Effector memory CD4-positive, alpha-beta T cell (primary cell): Measurements from ENCODE around the gene CABLES2.
"Not testable (repeated sequence)": the region's sequence is repeated elsewhere in the genome, so short reads cannot be mapped to it uniquely, and the experiment has no call there.

Experiments
- DNase-seq, 3 donors: peaks; one replicate each; pipeline ENCODE4 v3.0.0-alpha.2; 2020
- H3K27ac ChIP-seq: 2 replicates; pipeline ENCODE4 v1.7.0; 2013; ENCODE audit warnings: mild to moderate bottlenecking, low read length, moderate library complexity; ENCODE audit not compliant: insufficient read depth, poor library complexity, severe bottlenecking
- H3K27me3 ChIP-seq: replicated peaks from 2 replicates; pipeline ENCODE4 v1.7.0; 2013; ENCODE audit warnings: mild to moderate bottlenecking, low read length; ENCODE audit not compliant: insufficient read depth, control insufficient read depth, poor library complexity, severe bottlenecking
- H3K36me3 ChIP-seq: 2 replicates; pipeline ENCODE4 v1.7.0; 2013; ENCODE audit warnings: mild to moderate bottlenecking, low read length, moderate library complexity; ENCODE audit not compliant: control insufficient read depth, insufficient read depth
- H3K4me1 ChIP-seq: 2 replicates; pipeline ENCODE4 v1.7.0; 2013; ENCODE audit warnings: low read length, mild to moderate bottlenecking; ENCODE audit not compliant: control insufficient read depth, insufficient read depth, poor library complexity, severe bottlenecking
- H3K4me3 ChIP-seq: 2 replicates; pipeline ENCODE4 v1.7.0; 2013; ENCODE audit warnings: low read length, low read depth, mild to moderate bottlenecking; ENCODE audit not compliant: insufficient read depth, poor library complexity, severe bottlenecking
- H3K9me3 ChIP-seq: 2 replicates; pipeline ENCODE4 v1.7.0; 2013; ENCODE audit warnings: mild to moderate bottlenecking, low read length, moderate library complexity; ENCODE audit not compliant: control insufficient read depth

The CABLES2 gene

DNA sequence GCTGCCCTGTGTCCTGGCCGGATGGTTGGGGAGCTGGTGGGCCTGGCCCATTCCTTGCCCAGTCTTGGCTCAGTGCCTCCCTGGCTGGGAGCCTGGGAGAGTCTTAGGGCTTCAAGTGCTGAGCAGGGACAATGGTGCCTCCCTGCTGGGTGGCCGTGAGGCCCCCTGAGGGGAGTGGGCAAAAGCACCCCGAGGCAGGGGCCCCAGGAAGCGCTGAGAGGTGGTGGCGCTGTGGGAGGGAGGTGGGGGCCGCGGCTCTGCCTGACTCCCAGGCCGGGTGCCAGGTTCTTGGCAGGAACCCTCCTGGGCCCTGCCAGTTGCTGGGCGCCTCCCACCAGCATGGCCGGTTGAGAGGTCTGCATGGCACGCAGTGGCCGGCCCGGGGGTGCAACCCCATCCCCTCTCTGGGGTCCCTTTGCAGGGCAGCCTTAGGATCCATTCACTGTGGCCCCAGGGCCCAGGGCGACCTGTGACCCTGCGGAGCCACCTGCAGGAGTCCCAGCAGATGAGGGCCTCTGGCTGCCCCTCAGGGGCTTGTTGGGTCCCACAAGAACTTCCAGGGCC, 29.4 kb downstream of the CABLES2 start:
- DNase-seq: no peak
- Histone ChIP-seq H3K27ac (no peak overlapping the region), H3K9me3 (no peaks in the 10 kb centered on the region), H3K27me3 (no peaks in the 10 kb centered on the region), H3K4me1 (no peaks in the 10 kb centered on the region), H3K36me3 (no peaks in the 10 kb centered on the region), H3K4me3 (no peak overlapping the region)

DNA sequence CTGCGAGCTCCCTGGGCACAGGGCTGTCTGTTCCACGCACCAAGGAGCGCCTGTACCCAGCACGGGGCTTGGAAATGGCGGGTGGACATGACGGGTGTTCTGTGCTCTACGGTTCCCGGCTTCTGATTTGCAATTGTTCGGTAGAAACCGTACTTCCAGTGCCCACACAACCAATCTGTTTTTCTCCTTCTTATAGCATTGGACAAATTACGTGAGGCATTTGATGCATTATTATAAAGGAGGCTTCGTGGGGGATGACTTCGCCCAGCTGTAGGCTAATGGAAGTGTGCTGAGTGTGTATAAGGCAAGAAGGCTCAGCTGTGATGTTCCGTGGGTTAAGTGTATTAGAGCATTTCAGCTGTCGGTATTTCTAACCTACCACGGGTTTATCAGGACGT, 30.0 kb downstream of the CABLES2 start:
- Histone ChIP-seq H3K4me1 (no peaks in the 10 kb centered on the region), H3K9me3 (no peaks in the 10 kb centered on the region), H3K27me3 (no peaks in the 10 kb centered on the region), H3K27ac (no peak overlapping the region), H3K4me3 (no peak overlapping the region), H3K36me3 (no peaks in the 10 kb centered on the region)
- no peak for DNase-seq

DNA sequence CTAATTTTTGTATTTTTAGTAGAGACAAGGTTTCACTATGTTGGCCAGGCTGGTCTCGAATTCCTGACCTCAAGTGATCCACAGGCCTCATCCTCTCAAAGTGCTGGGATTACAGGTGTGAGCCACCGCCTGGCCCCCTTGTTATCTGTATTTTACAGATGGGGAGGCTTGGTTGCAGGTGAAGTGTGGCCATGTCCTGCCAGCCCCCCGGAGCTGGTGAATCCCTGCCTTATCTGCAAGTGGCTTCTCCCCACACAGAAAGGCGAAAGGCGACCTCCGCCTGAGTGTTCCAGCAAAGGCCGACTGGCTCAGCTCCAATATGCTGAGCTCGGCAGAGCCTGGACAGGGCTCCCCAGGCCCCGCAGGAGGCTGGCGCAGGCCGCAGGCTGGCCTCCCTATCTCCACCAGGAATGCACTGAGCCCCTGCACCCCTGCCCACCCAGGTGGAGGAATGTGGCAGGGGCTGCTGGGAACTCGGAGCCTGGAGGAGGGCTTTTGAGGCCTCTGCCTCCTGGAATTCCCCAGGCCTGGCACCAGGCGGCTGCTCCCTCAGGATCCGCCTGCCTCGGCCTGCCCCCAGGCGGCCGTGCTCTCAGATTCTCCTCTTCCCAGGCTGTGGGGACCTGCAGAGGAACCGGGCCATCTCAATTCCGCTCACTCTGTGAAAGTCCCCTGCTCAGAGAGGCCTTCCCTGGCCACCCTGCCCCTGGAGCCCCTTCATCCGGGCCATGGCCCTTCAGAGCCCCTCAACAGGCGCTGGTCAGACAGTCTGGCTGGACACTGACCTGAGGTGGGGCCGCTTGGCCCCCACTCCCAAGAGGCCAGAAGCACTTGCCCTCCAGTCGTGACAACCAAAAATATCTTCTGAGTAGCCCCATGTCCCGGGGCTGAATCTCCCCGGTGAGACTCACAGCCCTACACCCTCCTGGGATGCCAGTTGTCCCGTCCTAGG, 30.7 kb downstream of the CABLES2 start:
- Histone ChIP-seq H3K4me3 (no peak overlapping the region), H3K4me1 (no peaks in the 10 kb centered on the region), H3K27ac (no peak overlapping the region), H3K9me3 (no peaks in the 10 kb centered on the region), H3K36me3 (no peaks in the 10 kb centered on the region), H3K27me3 (no peaks in the 10 kb centered on the region)
- no peak for DNase-seq

DNA sequence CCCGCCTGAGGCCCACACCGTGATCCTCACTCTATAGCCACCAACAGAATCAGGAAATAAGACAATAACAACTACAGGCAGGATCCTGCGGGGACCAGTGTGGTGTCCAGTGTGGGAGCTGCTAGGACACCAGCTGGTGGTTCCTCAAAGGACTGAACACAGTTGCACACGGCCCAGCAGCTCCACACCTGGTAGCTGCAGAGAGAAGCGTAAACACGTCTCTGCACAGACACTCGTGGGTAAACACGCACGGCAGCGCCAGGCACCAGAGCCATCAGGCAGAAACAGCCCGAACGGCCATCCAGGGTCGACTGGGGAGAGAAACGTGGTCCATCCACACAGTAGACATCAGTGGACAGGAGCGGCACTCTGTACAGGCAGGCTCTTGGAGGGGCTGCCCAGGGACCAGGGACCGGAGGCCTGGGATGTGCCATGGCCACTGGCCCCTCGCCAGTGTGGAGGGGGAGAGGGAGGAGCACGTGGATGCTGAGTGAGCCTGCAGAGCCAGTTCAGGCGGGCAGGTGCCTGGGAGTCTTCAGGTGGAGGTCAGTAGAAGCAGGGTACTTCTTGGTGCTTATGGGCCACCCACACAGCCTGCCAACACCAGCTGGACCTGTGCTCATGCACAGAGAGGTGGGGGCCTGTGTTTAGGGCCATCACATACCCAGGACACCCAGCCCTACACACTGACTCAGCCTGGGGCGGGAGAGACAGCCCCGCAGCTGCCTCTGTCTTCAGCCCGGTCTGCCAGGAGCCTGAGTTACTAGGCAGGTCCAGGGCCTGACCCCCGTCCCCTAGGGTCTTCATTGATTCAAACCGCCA, 32.5 kb downstream of the CABLES2 start:
- Histone ChIP-seq H3K36me3 (no peaks in the 10 kb centered on the region), H3K27ac (no peak overlapping the region), H3K4me3 (no peak overlapping the region), H3K9me3 (no peaks in the 10 kb centered on the region), H3K4me1 (no peaks in the 10 kb centered on the region), H3K27me3 (peaks cover 2% of the 10 kb centered on the region)
- DNase-seq: no peak

DNA sequence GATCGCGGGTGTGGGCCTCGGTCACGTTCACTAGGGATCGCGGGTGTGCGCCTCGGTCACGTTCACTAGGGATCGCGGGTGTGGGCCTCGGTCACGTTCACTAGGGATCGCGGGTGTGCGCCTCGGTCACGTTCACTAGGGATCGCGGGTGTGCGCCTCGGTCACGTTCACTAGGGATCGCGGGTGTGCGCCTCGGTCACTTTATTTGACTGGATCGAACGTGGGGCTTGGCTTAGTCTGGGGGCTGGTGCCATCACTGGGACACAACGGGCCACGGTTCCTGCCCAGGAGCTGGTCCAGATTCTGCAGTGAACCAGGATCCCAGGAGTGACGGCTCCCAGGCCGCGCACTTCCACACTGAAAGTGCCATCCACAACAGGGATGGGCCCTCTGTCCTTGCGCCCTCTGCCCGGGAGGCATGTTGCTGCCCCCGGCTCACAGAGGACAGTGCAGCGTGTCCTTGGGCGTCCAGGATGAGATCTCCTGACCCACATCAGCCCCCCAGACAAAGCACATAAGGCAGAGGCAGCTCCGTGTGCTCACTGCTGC, 33.4 kb downstream of the CABLES2 start:
- H3K27me3 ChIP-seq: peaks cover 11% of the 10 kb centered on the region
- H3K4me1 ChIP-seq, H3K4me3 ChIP-seq, H3K27ac ChIP-seq, H3K9me3 ChIP-seq, DNase-seq, H3K36me3 ChIP-seq: not testable (repeated sequence)

DNA sequence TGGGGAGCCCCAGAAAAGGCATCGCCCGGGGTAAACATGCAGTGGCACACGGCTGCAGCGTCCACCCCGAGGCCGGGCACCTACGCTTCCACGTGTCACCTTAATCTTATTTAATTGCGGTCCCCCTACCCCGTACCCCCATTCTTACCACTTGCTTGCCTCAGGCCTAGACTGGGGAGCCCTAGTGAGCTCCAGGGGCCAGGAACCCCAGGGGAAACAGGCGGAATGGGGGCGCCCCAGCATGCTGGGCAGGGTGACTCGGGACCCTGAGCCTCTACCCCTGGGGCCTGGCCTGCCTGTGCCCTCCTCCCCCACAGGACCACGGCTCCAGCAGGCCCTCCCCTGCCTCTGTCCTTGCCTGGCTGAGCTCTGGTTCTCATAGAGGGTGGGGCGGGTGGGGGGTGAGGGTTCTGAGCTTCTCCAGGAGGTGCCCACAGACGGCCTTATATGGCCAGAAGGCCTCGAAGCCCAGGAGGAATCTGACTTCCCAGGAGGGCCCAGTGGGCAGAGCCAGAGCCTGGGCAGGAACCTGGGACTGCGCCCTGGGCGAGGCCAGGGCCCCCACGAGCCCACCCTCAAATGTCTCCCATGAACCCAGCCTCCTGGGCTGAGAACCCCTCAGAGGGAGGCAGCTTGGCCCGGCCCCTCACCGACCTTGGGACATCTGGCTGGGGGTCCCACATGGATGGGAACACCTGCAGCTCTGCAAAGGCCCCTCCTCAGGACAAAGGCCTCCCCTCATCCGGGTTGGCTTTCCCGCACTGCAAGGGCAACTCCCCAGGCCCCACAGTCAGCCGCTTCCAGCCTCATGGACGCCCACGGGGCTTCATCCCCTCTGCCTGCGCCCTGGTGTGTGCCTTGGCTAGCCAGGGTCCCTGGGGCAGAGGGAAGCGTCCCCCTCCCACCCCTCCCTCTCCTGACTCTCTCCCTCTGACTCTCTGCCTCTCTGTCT, 34.8 kb downstream of the CABLES2 start:
- Histone ChIP-seq H3K4me3 (no peak overlapping the region), H3K27ac (no peak overlapping the region), H3K27me3 (peaks cover 24% of the 10 kb centered on the region), H3K9me3 (no peaks in the 10 kb centered on the region), H3K36me3 (no peaks in the 10 kb centered on the region), H3K4me1 (peaks cover 8% of the 10 kb centered on the region)
- no peak for DNase-seq

DNA sequence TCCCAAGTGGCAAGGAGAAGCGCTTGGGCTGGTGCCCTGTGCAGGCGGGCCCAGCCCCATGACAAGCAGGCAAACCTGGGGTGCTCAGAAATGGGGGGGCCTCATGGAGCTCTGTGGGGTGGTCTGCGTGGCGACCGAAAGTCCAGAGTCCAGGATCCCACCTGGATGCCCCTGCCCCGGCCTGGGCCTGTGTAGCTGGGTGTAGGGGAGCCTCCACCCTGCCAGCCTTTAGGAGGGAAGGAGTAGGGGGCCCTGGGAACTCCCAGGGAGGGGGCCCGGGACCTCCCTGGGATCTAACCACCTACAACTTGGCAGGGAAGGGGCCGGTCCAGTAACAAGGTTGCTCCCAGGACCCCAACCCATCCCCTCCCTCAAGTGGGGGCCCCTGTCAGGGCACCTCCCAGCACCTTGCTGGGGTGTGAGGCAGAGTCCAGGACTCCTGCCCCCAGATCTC, 35.5 kb downstream of the CABLES2 start:
- no peaks in the 10 kb centered on the region for H3K9me3 ChIP-seq
- peaks cover 27% of the 10 kb centered on the region for H3K27me3 ChIP-seq
- H3K4me3 ChIP-seq: no peak overlapping the region
- no peak for DNase-seq
- H3K36me3 ChIP-seq: no peaks in the 10 kb centered on the region
- peaks cover 10% of the 10 kb centered on the region for H3K4me1 ChIP-seq
- no peak overlapping the region for H3K27ac ChIP-seq

DNA sequence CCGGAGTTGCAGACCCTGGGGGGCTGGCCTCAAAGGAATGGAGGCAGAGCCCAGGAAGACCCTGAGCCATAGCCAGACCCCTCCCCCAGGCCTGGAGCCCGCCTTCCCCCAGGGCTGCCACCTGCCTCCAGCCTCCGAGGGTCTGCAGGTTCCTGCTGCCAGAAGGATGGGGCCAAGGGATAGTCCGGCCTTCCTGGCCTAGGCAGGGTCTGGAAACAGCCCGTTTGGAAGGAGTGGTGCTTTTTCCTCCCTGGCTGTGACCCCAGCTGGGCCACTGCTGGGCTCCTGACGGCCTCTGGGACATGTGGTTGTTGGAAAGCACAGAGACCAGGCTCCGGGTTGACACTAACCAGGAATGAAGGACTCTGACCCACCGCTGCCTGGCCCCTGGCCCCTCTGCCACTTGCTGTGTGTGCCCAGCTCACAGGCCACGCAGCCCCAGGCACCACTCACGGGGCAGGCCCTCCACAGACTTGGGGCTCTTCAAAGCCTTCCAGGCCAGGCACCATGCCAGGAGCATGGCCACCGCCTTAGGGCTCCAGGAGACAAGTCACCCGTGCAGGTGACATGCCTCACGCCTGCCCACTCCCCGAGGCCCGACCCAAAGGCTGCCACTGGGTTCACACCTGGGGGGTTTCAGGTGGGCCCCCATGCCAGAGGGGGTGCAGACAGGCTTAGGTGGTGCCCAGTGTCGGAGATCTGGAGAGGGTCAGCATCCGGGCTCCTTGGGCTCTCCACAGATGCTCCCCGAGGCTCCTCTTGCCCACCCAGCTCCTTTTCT, 36.1 kb downstream of the CABLES2 start:
- no peaks in the 10 kb centered on the region for H3K36me3 ChIP-seq
- no peak overlapping the region for H3K4me3 ChIP-seq
- no peaks in the 10 kb centered on the region for H3K9me3 ChIP-seq
- H3K27ac ChIP-seq: no peak overlapping the region
- DNase-seq: no peak
- H3K27me3 ChIP-seq: peaks cover 33% of the 10 kb centered on the region
- H3K4me1 ChIP-seq: peaks cover 16% of the 10 kb centered on the region
